Measurements from ENCODE around the gene RUFY4. TPM values are rescaled to one million over a fixed set of nuclear protein-coding genes. Genes with fewer than 3 reads are reported as not detected.

RUFY4 gene, protein sequence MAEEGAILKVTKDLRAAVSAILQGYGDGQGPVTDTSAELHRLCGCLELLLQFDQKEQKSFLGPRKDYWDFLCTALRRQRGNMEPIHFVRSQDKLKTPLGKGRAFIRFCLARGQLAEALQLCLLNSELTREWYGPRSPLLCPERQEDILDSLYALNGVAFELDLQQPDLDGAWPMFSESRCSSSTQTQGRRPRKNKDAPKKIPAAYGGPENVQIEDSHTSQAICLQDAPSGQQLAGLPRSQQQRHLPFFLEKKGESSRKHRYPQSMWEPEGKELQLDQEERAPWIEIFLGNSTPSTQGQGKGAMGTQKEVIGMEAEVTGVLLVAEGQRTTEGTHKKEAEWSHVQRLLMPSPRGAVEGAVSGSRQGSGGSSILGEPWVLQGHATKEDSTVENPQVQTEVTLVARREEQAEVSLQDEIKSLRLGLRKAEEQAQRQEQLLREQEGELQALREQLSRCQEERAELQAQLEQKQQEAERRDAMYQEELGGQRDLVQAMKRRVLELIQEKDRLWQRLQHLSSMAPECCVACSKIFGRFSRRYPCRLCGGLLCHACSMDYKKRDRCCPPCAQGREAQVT
- polyA plus RNA-seq (ENCODE audit: insufficient read length in 4 of 4) = under 1 TPM in 3 of 4 donors, not detected in 1; 0.08 to 0.59 (median 0.18) TPM

DNA sequence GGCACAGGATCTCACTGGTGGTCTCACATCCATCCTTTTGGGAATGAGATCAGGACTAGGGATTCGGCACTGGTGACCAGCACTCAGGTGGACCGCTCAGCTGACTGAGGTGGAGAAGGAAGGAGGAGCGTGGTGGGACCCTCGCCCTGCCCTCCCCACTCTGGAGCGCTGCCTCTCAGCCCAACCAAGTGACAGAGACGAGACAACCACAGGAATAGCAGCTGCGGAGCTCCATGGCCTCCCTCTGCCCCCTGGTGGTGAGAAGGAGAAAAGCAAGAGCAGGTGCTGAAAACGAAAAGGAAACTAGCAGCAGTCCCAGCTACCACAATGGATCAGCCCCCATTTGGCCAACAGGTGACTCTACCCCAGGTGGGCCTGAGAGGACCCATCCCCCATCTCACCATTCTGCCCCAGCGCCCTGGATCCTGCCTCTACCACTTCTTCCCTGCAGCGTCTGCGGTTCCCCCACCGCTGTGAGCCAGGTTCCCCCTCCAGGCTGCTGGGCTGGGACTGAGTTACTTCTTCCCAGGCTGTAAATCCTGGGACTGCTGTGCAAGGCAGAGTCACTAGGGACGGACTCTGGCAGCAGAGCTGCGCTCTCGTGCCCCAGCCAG, at the start of gene RUFY4:
Gene RUFY4, plus strand, starts transcription at position 533 of the 614 bp plus-strand sequence. CDS start 1,353 bp downstream, outside the sequence.
- peak; percentile 31 to 51 (median 48) for DNase-seq (ENCODE audit: low read depth in 4 of 4, low spot score in 3 of 4)

DNA sequence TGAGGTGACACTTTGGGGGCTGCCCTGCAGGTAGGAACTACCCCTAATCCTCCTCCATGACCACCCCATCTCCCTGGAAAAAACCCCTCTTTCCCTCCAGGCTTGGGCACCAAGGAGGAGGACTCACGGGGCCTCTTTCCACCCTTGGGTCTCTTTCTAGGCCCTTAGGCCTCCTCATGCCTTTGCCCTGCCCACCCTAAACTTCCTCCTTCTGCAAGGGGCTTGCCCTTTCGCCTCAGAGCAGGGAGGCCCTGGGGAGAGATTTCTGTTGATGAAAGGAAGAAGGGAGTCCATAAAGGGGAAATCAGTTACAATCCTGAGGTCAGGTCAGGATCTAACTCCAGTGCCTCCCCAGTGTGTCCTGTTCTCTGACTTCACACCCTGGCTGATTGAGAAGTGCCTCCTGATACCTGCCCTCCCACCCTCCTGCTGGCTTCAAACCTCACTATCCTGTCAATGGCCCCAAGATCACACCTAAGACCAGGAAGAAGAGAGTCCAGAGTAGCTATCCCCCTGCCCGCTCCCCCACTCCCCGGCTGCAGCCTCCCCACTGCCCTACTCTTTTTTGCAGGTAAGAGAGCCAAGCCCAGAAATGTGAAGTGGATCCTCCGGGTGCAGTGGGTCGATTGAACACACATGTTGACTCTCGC, 49.5 kb upstream of the RUFY4 start:
- no peak for DNase-seq (ENCODE audit: low read depth in 4 of 4, low spot score in 3 of 4)

GRCh38 chr2:218020281-218020680, 48.8 kb upstream of the RUFY4 start:
- DNase-seq (ENCODE audit: low read depth in 4 of 4, low spot score in 3 of 4) = no peak

GRCh38 chr2:218020966-218021535, 48.0 kb upstream of the RUFY4 start:
- no peak for DNase-seq (ENCODE audit: low read depth in 4 of 4, low spot score in 3 of 4)

DNA sequence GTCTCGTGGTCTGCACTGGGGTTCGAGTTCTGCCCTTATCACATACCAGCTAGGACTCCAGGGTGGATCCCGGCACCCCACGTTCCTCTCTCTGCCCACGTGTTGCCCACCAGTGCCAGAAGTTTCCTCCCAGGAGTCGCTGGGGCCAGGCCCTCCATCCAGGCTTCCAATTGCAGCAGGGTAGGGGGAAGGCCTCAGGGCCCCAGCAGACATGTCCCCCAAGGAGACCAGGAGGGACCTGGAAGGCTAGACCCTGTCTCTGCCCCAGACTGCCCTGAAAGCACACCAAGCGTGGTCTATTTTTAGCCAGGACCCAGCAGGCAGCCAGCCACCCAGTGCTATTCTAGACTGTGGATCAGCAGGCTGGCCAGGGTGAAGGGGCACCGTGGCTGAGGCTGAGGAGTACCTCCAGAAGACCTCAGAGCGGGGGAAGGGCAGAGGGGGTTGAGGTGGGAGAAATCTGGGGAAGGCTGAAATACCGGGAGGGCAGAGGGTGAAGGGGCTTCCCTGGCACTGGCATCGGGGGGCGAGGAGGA, 47.4 kb upstream of the RUFY4 start:
- no peak for DNase-seq (ENCODE audit: low read depth in 4 of 4, low spot score in 3 of 4)

DNA sequence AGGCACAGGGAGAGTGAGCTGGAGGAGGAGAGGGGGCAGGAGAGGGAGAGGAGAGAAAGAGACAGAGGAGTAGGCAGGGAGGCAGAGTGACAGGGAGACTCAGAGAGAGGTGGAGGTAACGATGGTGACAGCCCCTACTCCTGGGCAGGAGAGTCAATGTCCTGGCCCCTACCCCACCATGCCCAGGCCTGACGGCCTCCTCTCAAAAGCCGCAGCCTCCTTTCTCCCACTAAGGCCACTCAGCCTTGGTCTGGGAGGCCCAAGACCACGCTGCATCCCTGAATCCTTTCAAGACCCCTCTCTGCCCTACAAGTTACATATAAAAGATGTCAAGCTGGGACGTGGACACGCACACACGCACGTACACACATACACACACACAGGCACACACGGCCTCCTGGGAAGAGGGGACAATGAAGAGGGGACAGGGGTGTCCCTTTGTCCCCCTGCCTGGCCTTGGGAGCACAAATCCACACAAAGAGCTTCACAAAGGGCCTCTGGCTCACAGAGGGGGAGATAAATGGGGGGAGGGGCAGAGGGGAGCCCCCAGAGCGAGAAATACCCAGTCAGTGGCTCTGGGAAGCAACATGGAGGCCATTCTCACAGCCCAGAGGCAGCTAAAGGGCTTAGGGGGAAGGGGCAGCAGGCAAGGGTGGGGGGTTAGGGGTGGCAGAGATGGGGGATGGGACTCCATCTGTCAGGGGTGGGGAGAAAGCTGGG, 46.8 kb upstream of the RUFY4 start:
- no peak for DNase-seq (ENCODE audit: low read depth in 4 of 4, low spot score in 3 of 4)

DNA sequence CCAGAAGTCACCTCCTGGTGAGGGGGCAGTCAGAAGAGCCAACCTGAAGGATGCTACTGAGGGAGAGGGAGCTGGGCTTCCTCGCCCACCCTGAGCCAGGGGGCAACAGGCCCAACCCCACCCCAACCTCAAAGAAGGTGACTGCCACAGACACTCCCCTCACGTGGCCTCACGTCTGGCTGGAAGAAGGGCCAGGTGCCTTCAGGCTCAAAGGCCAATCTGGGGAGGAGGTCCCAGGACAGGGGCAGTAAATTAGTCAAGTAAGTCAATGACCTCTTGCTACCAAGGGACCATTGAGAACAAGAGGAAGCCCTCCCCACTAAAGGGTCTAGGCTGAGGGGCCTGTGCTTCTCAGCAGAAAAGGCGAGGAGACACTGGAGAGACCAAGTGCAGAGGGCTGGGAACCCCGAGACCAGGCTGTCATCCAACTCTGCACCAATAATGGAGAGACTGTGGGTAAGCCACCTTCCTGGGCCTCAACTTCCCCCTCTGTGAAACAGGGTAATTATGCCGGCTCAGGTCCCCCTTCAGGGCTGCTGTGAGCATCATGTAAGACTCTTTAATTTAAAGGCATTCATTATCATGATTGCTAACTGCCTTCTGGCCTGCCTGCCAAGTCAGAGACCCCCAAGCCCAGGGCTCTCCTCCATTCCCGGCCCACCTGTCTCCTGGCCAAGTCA, 46.1 kb upstream of the RUFY4 start:
- DNase-seq (ENCODE audit: low read depth in 4 of 4, low spot score in 3 of 4) = no peak

DNA sequence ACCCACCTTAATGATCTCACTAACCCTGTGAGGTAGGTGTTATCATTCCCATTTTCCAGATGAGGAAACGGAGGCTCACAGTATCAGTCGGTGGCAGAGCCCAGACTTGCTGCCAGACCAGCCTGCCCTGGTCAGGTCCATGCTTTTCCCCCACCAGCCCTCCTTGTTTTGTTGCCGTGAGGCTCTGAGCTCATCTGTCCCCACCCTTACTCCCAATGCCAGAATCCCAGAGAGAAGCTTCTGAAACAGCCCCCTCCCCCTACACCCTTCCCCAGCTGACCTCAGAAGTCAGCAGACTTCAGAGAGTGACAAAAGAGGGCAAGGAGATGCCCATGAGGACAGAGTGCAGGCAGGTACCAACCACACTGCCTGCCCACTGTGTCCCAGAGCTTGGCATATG, 45.4 kb upstream of the RUFY4 start:
- no peak for DNase-seq (ENCODE audit: low read depth in 4 of 4, low spot score in 3 of 4)

DNA sequence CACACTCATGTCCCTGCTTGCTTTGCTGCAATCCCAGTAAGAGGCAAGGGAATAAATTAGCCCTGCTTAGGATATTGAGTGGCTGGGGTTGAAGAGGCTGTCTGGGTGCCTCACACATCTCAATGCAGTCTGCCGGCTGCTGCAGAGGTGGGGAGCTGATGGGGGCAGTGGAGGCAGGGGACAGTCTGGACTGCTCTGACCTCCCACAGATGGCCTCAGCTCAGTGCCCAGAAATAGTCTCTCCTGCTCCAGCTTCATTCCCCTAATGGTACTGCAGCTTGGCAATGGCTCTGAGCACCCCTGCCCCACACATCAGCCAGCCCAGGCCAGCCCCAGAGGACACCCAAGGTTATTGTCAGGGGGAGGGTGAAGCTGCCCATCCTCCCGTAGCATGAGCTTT, 44.7 kb upstream of the RUFY4 start:
- DNase-seq (ENCODE audit: low read depth in 4 of 4, low spot score in 3 of 4) = no peak

DNA sequence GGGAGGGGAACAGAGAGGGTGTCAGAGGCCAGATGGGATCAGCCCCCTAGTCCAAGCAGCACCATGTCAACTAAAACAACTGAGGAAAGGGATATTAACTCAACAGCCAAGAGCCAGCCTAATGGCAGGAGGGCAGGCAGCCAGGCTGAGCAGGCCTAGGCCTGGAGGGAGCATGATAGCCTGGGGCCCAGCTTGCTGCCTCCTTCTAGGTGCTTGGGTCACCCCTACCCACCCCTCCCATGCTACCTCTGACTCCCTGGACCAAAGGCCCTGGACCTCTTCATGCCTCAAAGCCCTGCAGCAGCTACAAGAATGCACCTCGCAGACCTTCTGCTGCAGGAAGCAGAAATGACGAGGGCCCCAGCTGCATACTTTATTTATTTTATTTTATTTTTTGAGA, 44.2 kb upstream of the RUFY4 start:
- DNase-seq (ENCODE audit: low read depth in 4 of 4, low spot score in 3 of 4) = no peak

- DNase-seq (ENCODE audit: low read depth in 4 of 4, low spot score in 3 of 4) = no peak
Measured at GRCh38 chr2:218026244-218026643, 42.8 kb upstream of the RUFY4 start.

DNA sequence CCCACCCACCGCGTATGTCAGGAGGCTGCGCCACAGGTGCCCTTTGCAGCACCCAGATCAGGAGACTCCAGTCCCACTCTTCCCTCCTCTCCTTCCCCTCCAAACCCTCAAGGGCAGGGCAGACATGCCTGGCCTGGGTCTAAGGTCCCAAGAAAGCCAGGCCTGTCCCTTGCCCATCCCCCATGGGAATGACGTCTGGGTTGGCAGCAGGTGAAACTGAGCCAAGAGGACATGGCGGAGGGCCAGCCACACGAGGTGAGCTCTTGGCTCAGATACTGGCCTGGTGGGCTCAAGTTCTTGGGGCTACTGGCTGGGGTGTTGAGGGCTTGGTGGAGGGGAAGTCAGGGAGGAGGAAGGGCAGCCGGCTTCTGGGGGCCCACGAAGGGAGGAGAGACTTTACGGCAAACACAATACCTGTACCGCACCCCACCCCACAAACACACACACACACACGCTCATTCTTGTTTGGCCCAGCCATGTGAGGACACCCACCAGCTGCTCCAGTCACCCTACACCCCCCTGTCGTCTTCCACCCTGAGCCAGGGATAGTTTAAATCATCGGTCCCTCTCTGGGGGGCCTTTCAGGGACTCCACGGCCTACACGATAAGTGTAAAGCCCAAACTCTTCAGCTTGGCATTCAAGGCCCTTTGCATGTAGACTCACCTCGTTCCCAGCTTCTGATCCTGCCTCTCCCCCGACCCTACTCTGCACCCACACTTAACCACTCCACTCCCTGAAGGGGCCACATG, 42.2 kb upstream of the RUFY4 start:
- DNase-seq (ENCODE audit: low read depth in 4 of 4, low spot score in 3 of 4) = no peak

DNA sequence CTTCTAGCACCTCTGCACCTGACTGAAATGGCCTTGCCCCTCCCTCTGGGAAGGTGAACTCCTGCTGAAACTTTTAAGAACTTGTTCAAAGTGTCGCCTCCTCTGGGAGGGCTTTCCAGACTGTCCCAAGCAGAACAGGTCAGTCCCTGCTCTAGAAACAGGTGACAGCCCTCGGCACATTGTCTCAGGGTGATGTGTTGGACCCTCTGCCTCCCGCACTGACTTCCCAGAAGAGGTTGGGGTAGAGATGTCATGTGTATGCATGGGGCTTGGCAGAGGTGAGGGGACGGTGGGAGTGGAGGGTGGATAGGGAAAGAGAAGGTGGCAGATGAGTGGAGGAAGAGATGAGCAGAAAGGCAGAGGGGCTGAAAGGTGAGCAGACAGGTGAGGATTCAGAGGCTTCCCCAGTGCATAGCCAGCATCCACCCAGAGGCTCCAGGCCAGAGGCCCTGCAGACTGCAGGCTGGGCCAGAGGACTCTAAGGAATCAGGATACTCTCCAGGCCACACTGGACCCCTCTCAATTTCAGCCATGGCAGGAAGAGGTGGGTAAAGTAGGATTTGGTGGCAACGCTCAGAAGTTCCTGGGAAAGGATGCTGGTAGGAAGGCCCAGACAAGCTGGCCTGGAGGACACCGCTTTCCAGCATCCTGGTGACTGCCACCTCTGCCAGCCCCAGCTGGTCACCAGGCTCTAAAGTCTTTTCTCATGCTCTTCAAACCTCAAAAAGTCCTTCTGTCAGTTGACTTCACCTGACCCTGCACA, 41.4 kb upstream of the RUFY4 start:
- DNase-seq (ENCODE audit: low read depth in 4 of 4, low spot score in 3 of 4) = no peak

DNA sequence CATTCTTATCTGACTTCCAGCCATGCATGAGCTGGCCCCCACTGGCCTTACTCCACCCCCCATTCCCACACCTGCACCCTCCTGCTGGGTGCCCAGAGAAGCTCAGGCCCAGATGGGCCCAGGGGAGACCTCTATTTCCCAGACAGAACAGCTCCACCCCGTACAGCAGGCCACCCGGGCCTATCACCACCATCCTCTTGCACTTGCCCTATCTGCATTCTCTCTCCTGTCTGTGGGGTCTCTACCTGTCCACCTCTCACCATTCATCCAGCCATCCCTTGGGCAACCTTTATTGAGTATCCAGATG, 40.9 kb upstream of the RUFY4 start:
- DNase-seq (ENCODE audit: low read depth in 4 of 4, low spot score in 3 of 4) = no peak

DNA sequence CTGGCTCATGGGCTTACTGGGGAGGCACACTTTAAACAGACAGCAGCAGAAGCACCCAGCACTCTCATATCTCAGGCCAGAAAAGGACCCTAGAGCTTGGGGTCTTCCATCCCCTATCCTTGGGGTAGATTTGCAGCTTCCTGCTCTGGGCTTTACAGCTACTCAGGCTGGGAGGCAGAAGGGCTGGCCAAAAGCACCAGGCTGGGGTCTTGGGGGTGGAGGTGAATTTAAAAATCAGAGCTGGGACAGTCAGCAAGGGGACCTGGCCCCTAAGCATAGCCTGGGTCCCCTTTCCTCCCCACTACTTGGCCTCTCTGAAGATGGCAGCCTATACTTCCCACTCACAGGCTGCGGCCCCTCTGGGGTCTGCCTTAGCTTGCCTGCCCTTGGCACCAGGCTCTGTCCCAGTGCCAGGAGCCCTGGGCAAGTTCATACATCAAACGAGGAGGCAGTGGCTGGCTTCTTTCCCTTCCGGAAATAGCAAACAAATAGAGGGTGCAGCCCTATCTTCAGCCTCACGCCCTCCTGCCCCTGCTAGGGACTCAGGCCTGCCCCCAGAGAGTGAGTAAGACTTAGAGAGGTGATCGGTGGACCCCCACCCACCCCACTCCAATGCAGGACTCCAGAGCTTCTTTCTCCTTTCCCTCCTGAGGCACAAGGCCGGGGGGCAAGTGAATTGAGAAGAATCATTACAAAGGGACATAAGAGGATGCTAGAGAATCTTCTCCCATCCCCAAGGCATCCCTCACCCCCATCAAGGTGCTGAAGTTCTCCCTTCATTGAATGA, 40.3 kb upstream of the RUFY4 start:
- no peak for DNase-seq (ENCODE audit: low read depth in 4 of 4, low spot score in 3 of 4)

DNA sequence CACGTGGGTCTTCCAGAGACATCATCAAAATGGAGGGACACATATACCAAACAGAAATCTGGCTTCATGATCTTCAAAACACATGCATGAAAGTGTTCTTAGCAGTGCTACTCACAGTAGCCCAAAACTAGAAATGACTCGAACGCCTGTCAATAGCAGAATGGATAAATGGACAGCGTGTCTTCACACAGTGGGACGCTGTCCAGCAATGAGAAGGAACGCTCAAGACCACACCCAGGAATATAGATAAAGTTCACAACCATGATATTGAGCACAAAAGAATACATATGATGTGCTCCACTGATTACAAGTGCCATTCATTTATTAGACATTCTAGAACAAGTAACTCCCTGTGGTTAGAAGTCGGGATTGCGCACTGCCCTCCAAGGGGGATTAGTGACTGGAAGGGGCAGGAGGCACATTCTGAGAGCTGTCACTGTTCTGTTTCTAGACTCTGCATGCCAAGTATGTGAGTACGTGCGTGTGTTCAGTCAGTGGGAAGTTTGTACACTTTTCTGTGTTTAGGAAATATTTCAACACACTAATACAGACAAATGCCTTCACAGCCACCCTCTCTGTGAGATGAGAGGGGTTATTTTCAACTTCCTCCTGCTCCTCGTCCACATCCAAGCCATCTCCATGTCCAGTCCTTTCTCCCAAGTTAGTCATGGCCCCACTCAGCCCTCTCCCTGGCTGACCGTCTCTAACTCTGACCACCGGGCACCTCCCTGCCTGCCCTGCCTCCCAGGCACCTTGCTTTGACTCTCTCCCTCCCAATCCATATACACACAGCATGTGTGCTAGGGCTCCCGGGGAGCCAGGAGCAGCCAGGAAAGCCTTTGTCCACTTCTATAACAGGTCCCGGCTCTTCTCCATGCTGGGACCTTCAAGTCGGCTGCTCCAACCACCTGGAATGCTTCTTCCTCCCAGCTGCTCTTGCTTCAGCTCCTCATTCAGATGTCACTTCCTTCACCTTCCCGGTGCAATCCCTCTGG, 39.4 kb upstream of the RUFY4 start:
- no peak for DNase-seq (ENCODE audit: low read depth in 4 of 4, low spot score in 3 of 4)

Data from right renal pelvis (tissue), 4 donors.